HepG2 (cell line): ENCODE results near the gene MFAP3L. TPM values are rescaled to one million over a fixed set of nuclear protein-coding genes. Genes with fewer than 3 reads are reported as not detected.

Experiments
- ATAC-seq: fragments of 200-7000 bp; cut with Tn5 transposase; 3 replicates; pipeline ENCODE4 v1.9.1; 2020; ENCODE audit warnings: mild to moderate bottlenecking, moderate library complexity
- BruUV-seq: library from RNA; stranded (reverse); fragments of 400-500 nt; replicated peaks from 2 replicates; lab custom pipeline; 2021; lab: Mats Ljungman, UMichigan
- CTCF ChIA-PET: fragments of 300-600 bp; formaldehyde crosslinking; extraction: SDS; loops from one replicate; lab custom pipeline; 2021; ENCODE audit warnings: low total read pairs, inconsistent platforms, low intra/inter-chr PET ratio; lab: Yijun Ruan, JAX
- POLR2A ChIA-PET: fragments of 350-600 bp; sonication (Branson Sonifier 250); formaldehyde crosslinking; loops from one replicate; lab custom pipeline; 2020; ENCODE audit warnings: antibody characterized with exemption, inconsistent platforms; lab: Yijun Ruan, JAX
- DNase-seq: peaks from one replicate; pipeline ENCODE4 v3.0.0-alpha.2; 2015; ENCODE audit warnings: low spot score
- FAIRE-seq: peaks from 3 replicates; lab custom pipeline; 2011; peaks lifted over from hg19 to GRCh38; lab: Jason Lieb, UNC
- H2AFZ ChIP-seq: one replicate; pipeline ENCODE4 v1.6.1; 2011; ENCODE audit warnings: low read length, inconsistent platforms
- H3K27ac ChIP-seq: fragments of 300-600 bp; 3 replicates; pipeline ENCODE4 v1.8.0; 2011; ENCODE audit warnings: mixed run types, mild to moderate bottlenecking, mixed read lengths, low read length, inconsistent platforms; ENCODE audit not compliant: insufficient read depth; ENCODE audit errors: extremely low read length
- H3K27me3 ChIP-seq, 2 experiments: fragments of 200-600 bp in 1 of 2; 2 replicates in 1 of 2; 3 replicates in 1 of 2; pipeline versions ENCODE4 v1.6.0 to v1.8.0; 2011; ENCODE audit warnings: low read length in 2 of 2, mild to moderate bottlenecking in 2 of 2, moderate library complexity in 2 of 2, inconsistent platforms in 1 of 2; ENCODE audit not compliant: insufficient read depth in 2 of 2, control insufficient read depth in 1 of 2
- H3K36me3 ChIP-seq, 2 experiments: fragments of 200-600 bp in 1 of 2; replicated peaks in 1 of 2; 2 replicates in 1 of 2; 3 replicates in 1 of 2; pipeline versions ENCODE4 v1.5.1 to v1.8.0; 2011; ENCODE audit warnings: low read length in 2 of 2, inconsistent platforms in 1 of 2; ENCODE audit not compliant: insufficient read depth in 2 of 2, control insufficient read depth in 1 of 2
- H3K4me1 ChIP-seq: 2 replicates; pipeline ENCODE4 v1.5.1; 2012; ENCODE audit warnings: low read length, inconsistent platforms; ENCODE audit not compliant: insufficient read depth
- H3K4me2 ChIP-seq: 2 replicates; pipeline ENCODE4 v1.6.0; 2011; ENCODE audit warnings: low read depth, low read length, inconsistent platforms
- H3K4me3 ChIP-seq, 3 experiments: fragments of 200-600 bp in 1 of 3; sonication (generic), shearing (Covaris generic) in 1 of 3; replicated peaks in 1 of 3; 2 replicates each; pipeline ENCODE4 v1.5.1; 2011 to 2016; ENCODE audit warnings: low read length in 3 of 3, inconsistent platforms in 2 of 3, low read depth in 2 of 3, mild to moderate bottlenecking in 2 of 3, control low read depth in 1 of 3, mixed read lengths in 1 of 3; ENCODE audit not compliant: insufficient read depth in 1 of 3
- H3K79me2 ChIP-seq: one replicate; pipeline ENCODE4 v1.6.1; 2011; ENCODE audit warnings: low read length, inconsistent platforms; ENCODE audit not compliant: insufficient read depth
- H3K9ac ChIP-seq: 2 replicates; pipeline ENCODE4 v1.6.0; 2011; ENCODE audit warnings: mild to moderate bottlenecking, low read depth, low read length, inconsistent platforms; ENCODE audit not compliant: insufficient read depth
- H3K9me3 ChIP-seq: 2 replicates; pipeline ENCODE4 v1.5.1; 2012; ENCODE audit warnings: mild to moderate bottlenecking, low read length
- H4K20me1 ChIP-seq: 2 replicates; pipeline ENCODE4 v1.6.0; 2011; ENCODE audit warnings: inconsistent platforms, mild to moderate bottlenecking, low read length, moderate library complexity; ENCODE audit not compliant: insufficient read depth
- CCDC6 ChIP-seq: sonication (generic); formaldehyde crosslinking; IDR thresholded peaks from 2 replicates; pipeline ENCODE4 v1.8.1; 2022; ENCODE audit warnings: mild to moderate bottlenecking, missing genetic modification reagents, moderate library complexity
- GLI4 ChIP-seq: sonication (generic); formaldehyde crosslinking; IDR thresholded peaks from 2 replicates; pipeline ENCODE4 v1.5.1; 2020; ENCODE audit warnings: missing genetic modification reagents, mild to moderate bottlenecking, moderate library complexity, borderline replicate concordance
- IKZF1 ChIP-seq: fragments of 450-650 bp; IDR thresholded peaks from 2 replicates; pipeline ENCODE4 v1.7.1; 2016
- MED1 ChIP-seq: sonication (generic); formaldehyde crosslinking; IDR thresholded peaks from 2 replicates; pipeline ENCODE4 v1.4.0; 2020; ENCODE audit warnings: missing genetic modification reagents
- MED13 ChIP-seq: sonication (generic); formaldehyde crosslinking; IDR thresholded peaks from 2 replicates; pipeline ENCODE4 v1.5.0; 2020; ENCODE audit warnings: missing genetic modification reagents
- MED8 ChIP-seq: sonication (generic); formaldehyde crosslinking; IDR thresholded peaks from 2 replicates; pipeline ENCODE4 v1.8.1; 2023; ENCODE audit warnings: mild to moderate bottlenecking, missing genetic modification reagents; ENCODE audit not compliant: insufficient replicate concordance
- NR3C1 ChIP-seq: sonication (generic); formaldehyde crosslinking; IDR thresholded peaks from 2 replicates; pipeline ENCODE4 v1.4.0; 2020; ENCODE audit warnings: missing genetic modification reagents
- PAX8 ChIP-seq: sonication (generic); formaldehyde crosslinking; IDR thresholded peaks from 2 replicates; pipeline ENCODE4 v1.8.0; 2022; ENCODE audit warnings: mild to moderate bottlenecking, missing genetic modification reagents, borderline replicate concordance
- ZFAT ChIP-seq: sonication (generic); formaldehyde crosslinking; conservative IDR thresholded peaks from 2 replicates; pipeline ENCODE4 v1.8.1; 2023; ENCODE audit warnings: missing genetic modification reagents, inconsistent platforms
- ZFP36 ChIP-seq: fragments of 150-350 bp; IDR thresholded peaks from 2 replicates; pipeline ENCODE4 v1.6.1; 2018; ENCODE audit warnings: borderline replicate concordance, low read length, low read depth; ENCODE audit not compliant: partially characterized antibody
- ZFYVE20 ChIP-seq: sonication (generic); formaldehyde crosslinking; IDR thresholded peaks from 2 replicates; pipeline ENCODE4 v1.8.0; 2023; ENCODE audit warnings: low read depth, mild to moderate bottlenecking, moderate library complexity, missing genetic modification reagents, borderline replicate concordance
- ZNF143 ChIP-seq: sonication (generic); formaldehyde crosslinking; IDR thresholded peaks from 2 replicates; pipeline ENCODE4 v1.4.0; 2020; ENCODE audit warnings: missing genetic modification reagents
- ZNF326 ChIP-seq: sonication (generic); formaldehyde crosslinking; IDR thresholded peaks from 2 replicates; pipeline ENCODE4 v1.4.0; 2020; ENCODE audit warnings: missing genetic modification reagents, borderline replicate concordance
- ZNF33A ChIP-seq: sonication (generic); formaldehyde crosslinking; IDR thresholded peaks from 2 replicates; pipeline ENCODE4 v1.5.1; 2020; ENCODE audit warnings: missing genetic modification reagents, mild to moderate bottlenecking, moderate library complexity, borderline replicate concordance
- ZNF562 ChIP-seq: sonication (generic); formaldehyde crosslinking; IDR thresholded peaks from 2 replicates; pipeline ENCODE4 v1.8.0; 2022; ENCODE audit warnings: missing genetic modification reagents, borderline replicate concordance
- ZNF788 ChIP-seq: sonication (generic); formaldehyde crosslinking; IDR thresholded peaks from 2 replicates; pipeline ENCODE4 v1.5.0; 2020; ENCODE audit warnings: mild to moderate bottlenecking, missing genetic modification reagents, borderline replicate concordance
- WGBS: methylation state at CpG from one replicate; pipeline ENCODE4 v1.1.6; 2017; ENCODE audit warnings: low lambda C conversion rate; 5-methylcytosine and 5-hydroxymethylcytosine counted together
- in situ Hi-C: cut with HindIII; loops from 2 replicates; pipeline ENCODE4 v1.10.0; 2017; ENCODE audit warnings: low pct_unique_long_range_greater_than_20kb; ENCODE audit not compliant: extremely low pct_ligation_motif_present
- intact Hi-C: fragments of 100-400 bp; cut with micrococcal nuclease; formaldehyde crosslinking; loops from one replicate; pipeline ENCODE4 v1.10.0; 2022; ENCODE audit not compliant: unreplicated experiment
- polyA plus RNA-seq, 8 experiments: library from polyadenylated mRNA; depleted of rRNA in 3 of 8; stranded (reverse) in 7 of 8; unstranded in 1 of 8; fragments of >200 nt; fragmentation: Illumina TruSeq in 4 of 8; extraction: Trizol in 4 of 8; gene quantifications; 2 replicates each; pipeline versions ENCODE4 v1.2.1 to v1.2.3, GENCODE V29; 2011 to 2016; ENCODE audit warnings: low read depth in 4 of 8, missing spikeins in 1 of 8, mixed read lengths in 1 of 8; ENCODE audit not compliant: insufficient read depth in 1 of 8
- total RNA-seq, 5 experiments: library from RNA; depleted of rRNA; stranded (reverse); fragments of >200 nt; fragmentation: Illumina TruSeq; extraction: Trizol; gene quantifications; 2 replicates each; pipeline ENCODE4 v1.2.3, GENCODE V29; 2016; ENCODE audit warnings: low read depth in 1 of 5
- TF ChIP-seq, protein P1 (sequence below): sonication (generic); formaldehyde crosslinking; IDR thresholded peaks from 2 replicates; pipeline ENCODE4 v1.8.0; 2022; ENCODE audit warnings: missing genetic modification reagents, mild to moderate bottlenecking, inconsistent platforms, borderline replicate concordance
- TF ChIP-seq, protein P2 (sequence below): sonication (generic); formaldehyde crosslinking; IDR thresholded peaks from 2 replicates; pipeline ENCODE4 v1.5.0; 2020; ENCODE audit warnings: mild to moderate bottlenecking, low read depth, missing genetic modification reagents, borderline replicate concordance

MFAP3L gene
- total and polyA plus RNA-seq, 2 of the 13 experiments (the other 11 are each of a cell fraction or from before 2014, with no cell fraction given), result 1.5 to 3.6 TPM

- intact Hi-C loops (no loop called here), in situ Hi-C loops (no loop called here)
- no TSS peak for BruUV-seq
- no peaks in the 10 kb centered on the region for H3K4me1 ChIP-seq
- 56% methylated on average over 5 of the region's 7 CpGs for WGBS
- ATAC-seq (no peak), FAIRE-seq (no peak), DNase-seq (no peak)
- H3K27me3 ChIP-seq, result no peaks in the 10 kb centered on the region
- H2AFZ ChIP-seq, result no peak overlapping the region
- POLR2A ChIA-PET, result no interaction called here
- H3K79me2 ChIP-seq, result no peaks in the 10 kb centered on the region
- no peak overlapping the region for H3K27ac ChIP-seq
- H3K9ac ChIP-seq, result no peak overlapping the region
- no peak overlapping the region for H3K4me3 ChIP-seq
- TF ChIP-seq ZFYVE20 (CRISPR knock-in tag), result no peak
- no peak for TF ChIP-seq ZNF33A (CRISPR knock-in tag)
- TF ChIP-seq MED1 (CRISPR knock-in tag), result no peak
- H3K36me3 ChIP-seq, result no peaks in the 10 kb centered on the region
- H3K9me3 ChIP-seq, result no peaks in the 10 kb centered on the region
- CTCF ChIA-PET, result no interaction called here
- no peaks in the 10 kb centered on the region for H4K20me1 ChIP-seq
- no peak overlapping the region for H3K4me2 ChIP-seq
Measured at GRCh38 chr4:170011921-170012628, 14.1 kb downstream of the MFAP3L start.

DNA sequence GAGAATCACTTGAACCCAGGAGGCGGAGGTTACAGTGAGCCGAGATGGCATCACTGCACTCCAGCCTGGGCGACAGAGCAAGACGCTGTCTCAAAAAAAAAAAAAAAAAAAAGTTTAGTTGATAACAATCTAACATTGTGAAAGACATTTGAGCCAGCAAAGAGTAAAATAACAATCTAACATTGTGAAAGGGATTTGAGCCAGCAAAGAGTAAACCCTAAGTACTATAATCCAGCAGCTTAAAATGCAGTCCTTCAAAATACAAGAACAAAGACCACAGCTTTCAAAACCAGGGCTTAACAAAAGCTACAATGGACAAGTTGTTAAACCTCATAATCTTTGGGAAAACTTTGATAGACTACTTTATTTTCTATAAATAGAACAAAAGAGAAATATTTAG is 16.9 kb downstream of the MFAP3L start:
- ChIA-PET CTCF (no interaction called here), POLR2A (no interaction called here)
- 57% methylated on average over 4 of the region's 4 CpGs for WGBS
- intact Hi-C loops, result no loop called here
- TF ChIP-seq ZNF562 (CRISPR knock-in tag), result no peak
- no peak for TF ChIP-seq PAX8
- TF ChIP-seq MED1 (CRISPR knock-in tag), result no peak
- no peak for TF ChIP-seq GLI4
- no peak for TF ChIP-seq CCDC6
- TF ChIP-seq ZFP36, result no peak
- TF ChIP-seq ZNF788 (CRISPR knock-in tag), result no peak
- no peak for TF ChIP-seq NR3C1 (CRISPR knock-in tag)
- no peak for TF ChIP-seq ZNF326 (CRISPR knock-in tag)
- no peak for TF ChIP-seq MED13 (CRISPR knock-in tag)
- TF ChIP-seq ZFAT (CRISPR knock-in tag), result no peak
- no peak for TF ChIP-seq ZNF143 (CRISPR knock-in tag)
- TF ChIP-seq, protein P1, sequence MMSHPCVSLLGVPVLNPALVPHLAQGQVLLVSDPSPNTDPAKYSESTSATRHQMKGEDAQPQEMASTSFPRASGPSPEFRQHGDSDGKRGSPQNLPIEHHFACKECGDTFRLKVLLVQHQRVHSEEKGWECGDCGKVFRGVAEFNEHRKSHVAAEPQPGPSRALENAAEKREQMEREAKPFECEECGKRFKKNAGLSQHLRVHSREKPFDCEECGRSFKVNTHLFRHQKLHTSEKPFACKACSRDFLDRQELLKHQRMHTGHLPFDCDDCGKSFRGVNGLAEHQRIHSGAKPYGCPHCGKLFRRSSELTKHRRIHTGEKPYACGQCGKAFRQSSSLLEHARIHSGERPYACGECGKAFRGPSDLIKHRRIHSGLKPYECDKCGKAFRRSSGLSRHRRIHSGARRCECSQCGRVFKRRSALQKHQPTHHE (CRISPR knock-in tag), result no peak
- no peak for TF ChIP-seq MED8 (CRISPR knock-in tag)
- TF ChIP-seq IKZF1, result no peak
- TF ChIP-seq, protein P2, sequence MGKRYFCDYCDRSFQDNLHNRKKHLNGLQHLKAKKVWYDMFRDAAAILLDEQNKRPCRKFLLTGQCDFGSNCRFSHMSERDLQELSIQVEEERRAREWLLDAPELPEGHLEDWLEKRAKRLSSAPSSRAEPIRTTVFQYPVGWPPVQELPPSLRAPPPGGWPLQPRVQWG, result no peak
- no peaks in the 10 kb centered on the region for H3K4me1 ChIP-seq
- no peak overlapping the region for H3K4me3 ChIP-seq
- ATAC-seq (no peak), FAIRE-seq (no peak), DNase-seq (no peak)
- H3K27ac ChIP-seq, result no peak overlapping the region
- no peak overlapping the region for H2AFZ ChIP-seq
- in situ Hi-C loops, result no loop called here
- no peaks in the 10 kb centered on the region for H3K36me3 ChIP-seq
- no peak overlapping the region for H3K4me2 ChIP-seq
- no TSS peak for BruUV-seq
- no peak overlapping the region for H3K9ac ChIP-seq
- H3K79me2 ChIP-seq, result no peaks in the 10 kb centered on the region
- no peaks in the 10 kb centered on the region for H3K9me3 ChIP-seq
- no peaks in the 10 kb centered on the region for H4K20me1 ChIP-seq
- H3K27me3 ChIP-seq, result no peaks in the 10 kb centered on the region
